ENCODE results near the gene OGFRL1. TPM values are rescaled to one million over a fixed set of nuclear protein-coding genes. Genes with fewer than 3 reads are reported as not detected.

Gene OGFRL1
- total RNA-seq, 4 donors from 2014 or later, result 49.3 to 72.2 (median 60.8) TPM

DNA sequence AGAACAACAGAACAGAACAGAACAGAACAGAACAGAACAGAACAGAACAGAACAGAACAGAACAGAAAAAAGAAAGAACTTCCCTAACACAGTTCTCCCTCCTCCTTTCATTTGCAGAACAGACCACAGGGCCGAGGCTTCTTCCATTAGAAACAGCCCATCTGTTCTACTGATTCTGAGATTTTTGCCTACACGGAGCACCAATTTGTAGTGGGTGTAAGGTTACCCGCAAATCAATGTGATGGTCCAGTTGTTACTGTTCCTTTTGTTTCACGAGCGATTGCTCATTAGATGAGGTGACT, 734 bp upstream of the OGFRL1 start:
- TF ChIP-seq, protein P1, sequence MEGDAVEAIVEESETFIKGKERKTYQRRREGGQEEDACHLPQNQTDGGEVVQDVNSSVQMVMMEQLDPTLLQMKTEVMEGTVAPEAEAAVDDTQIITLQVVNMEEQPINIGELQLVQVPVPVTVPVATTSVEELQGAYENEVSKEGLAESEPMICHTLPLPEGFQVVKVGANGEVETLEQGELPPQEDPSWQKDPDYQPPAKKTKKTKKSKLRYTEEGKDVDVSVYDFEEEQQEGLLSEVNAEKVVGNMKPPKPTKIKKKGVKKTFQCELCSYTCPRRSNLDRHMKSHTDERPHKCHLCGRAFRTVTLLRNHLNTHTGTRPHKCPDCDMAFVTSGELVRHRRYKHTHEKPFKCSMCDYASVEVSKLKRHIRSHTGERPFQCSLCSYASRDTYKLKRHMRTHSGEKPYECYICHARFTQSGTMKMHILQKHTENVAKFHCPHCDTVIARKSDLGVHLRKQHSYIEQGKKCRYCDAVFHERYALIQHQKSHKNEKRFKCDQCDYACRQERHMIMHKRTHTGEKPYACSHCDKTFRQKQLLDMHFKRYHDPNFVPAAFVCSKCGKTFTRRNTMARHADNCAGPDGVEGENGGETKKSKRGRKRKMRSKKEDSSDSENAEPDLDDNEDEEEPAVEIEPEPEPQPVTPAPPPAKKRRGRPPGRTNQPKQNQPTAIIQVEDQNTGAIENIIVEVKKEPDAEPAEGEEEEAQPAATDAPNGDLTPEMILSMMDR (IDR thresholded peaks at IDR 0.05; ENCODE audit: low read depth), result no peak

DNA sequence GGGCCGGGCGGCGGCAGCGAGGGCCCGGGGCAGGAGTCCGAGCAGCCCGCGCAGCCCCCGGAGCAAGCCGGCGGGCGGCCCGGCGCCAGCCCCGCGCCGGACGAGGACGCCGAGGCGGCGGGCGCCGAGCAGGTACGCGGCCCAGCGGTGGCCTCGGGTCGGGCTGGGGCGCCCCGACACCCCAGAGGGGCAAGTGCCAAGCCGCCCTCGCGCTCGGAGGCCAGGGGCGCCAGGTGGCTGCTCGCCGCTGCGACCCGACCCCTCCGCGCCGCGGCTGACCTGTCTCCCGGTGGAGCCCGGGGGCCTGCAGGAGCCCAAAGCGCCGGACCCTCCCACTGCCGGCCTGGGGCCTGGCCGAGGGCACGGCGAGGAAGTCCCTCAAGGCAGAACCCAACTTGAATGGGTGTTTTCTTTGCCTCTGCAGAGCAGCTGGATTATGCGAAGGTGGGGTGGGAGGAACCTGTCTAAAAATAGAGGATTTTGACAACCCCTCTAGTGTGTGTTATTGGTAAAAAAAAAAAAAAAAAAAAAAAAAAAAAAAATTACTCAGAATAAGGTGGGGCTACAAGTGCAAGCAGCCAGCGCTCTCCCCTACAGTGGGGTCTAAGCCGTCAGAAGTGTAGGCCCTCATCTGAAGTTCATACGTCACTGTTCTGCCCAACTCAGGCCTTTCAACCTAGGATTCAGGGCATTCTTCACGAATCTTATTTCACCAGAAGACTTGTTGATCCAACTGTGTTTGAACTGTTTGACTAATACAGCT, 609 bp downstream of the OGFRL1 start:
- TF ChIP-seq, protein P1 (IDR thresholded peaks at IDR 0.05; ENCODE audit: low read depth), result no peak

DNA sequence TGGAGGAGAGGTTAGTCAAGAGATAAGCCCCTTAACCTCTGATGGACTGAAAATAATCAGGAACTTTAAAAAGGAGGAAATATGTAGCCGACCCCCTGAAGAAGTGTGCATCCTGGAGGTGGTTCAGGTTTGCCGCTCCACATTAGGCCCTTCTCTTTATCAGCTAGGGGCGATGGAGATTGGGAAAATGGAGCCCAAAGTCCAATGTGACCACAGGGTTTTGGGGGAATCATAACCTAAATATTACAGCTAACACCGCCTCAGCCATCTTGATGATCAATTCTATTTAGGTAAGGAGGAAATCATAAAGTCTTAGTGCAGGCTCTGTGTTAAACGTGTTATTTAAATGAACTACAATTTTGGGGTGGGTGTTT, 1.2 kb downstream of the OGFRL1 start:
- TF ChIP-seq, protein P1 (IDR thresholded peaks at IDR 0.05; ENCODE audit: low read depth), result no peak

DNA sequence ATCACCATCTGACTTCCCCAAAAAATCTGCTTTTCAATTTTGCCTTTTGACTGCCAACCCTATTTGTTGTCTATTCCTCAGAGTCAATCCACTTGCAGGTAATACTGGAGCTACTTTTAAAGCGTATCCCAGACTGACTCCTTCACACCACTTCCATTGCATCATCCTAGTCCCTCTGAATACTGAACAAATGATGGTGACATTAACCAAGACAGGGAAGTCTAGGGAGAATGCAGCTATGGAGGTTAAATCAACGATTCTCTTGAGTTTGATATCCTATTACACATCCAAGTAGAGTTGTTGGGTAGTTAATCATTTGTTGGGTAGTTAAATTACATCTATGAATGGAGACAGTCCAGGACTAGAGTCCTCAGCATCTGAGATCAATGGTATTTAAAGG, 2.0 kb downstream of the OGFRL1 start:
- TF ChIP-seq, protein P1 (IDR thresholded peaks at IDR 0.05; ENCODE audit: low read depth), result no peak

DNA sequence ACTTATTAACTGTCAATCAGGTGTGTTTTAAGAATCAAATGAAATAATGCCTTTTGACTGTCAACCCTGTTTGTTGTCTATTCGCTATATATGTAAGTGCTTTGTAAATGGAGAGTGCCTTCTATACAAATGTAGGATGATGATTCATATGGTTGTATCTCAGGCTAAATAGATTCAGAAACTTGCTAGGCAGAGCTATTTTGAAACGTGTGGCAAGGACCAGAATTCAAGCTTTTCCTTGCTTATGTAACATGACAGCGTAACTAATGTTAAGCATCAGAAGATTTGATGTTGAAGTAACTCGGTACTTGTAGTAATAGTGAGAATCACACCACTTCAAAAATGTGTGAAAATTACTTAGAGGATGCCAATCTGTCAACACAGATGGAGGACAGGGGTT, 3.4 kb downstream of the OGFRL1 start:
- TF ChIP-seq, protein P1 (IDR thresholded peaks at IDR 0.05; ENCODE audit: low read depth), result no peak

DNA sequence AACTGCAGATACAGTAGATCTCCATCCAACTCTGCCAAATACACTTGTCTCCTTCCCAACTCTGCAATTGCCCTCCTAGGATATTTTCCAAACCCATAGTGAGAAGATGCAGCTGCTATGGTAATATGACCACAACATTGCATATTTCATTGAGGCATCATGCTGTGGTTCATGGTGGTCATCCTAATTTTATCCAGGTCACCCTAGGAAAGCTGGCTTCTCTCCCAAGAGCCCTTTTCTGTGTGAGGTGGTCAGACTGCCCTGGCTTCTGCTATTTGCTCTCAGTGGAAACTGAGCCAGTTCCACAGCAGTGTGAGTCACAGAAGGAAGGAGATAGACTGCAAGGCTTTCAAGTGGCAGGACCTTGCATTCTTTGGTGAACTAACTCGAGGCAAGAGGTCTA, 5.5 kb downstream of the OGFRL1 start:
- TF ChIP-seq, protein P1 (IDR thresholded peaks at IDR 0.05; ENCODE audit: low read depth), result no peak

DNA sequence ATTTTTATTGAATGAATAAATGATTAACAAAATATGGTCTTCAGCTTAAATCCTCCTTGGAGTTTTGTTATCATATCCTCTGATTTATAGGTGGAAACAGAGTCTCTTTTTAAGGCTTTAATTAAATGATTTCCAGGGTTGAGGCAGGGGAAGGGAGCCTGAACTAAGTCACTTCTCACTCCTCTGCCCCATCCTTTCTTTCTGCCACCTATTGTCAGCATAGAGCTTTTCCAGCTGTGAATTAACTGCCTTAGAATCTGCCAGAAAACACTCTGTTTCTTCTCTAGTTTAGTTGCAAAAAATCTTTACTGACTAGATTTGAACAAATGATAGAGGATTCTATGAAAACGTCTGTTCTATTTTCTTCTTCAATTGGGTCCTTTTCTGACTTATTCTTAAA, 9.8 kb downstream of the OGFRL1 start:
- TF ChIP-seq, protein P1 (IDR thresholded peaks at IDR 0.05; ENCODE audit: low read depth), result no peak
